ENCODE measurements around the gene REM1. TPM values are rescaled to one million over a fixed set of nuclear protein-coding genes. Genes with fewer than 3 reads are reported as not detected.

The REM1 gene
- total RNA-seq, 2 experiments from 2014 or later = not detected

DNA sequence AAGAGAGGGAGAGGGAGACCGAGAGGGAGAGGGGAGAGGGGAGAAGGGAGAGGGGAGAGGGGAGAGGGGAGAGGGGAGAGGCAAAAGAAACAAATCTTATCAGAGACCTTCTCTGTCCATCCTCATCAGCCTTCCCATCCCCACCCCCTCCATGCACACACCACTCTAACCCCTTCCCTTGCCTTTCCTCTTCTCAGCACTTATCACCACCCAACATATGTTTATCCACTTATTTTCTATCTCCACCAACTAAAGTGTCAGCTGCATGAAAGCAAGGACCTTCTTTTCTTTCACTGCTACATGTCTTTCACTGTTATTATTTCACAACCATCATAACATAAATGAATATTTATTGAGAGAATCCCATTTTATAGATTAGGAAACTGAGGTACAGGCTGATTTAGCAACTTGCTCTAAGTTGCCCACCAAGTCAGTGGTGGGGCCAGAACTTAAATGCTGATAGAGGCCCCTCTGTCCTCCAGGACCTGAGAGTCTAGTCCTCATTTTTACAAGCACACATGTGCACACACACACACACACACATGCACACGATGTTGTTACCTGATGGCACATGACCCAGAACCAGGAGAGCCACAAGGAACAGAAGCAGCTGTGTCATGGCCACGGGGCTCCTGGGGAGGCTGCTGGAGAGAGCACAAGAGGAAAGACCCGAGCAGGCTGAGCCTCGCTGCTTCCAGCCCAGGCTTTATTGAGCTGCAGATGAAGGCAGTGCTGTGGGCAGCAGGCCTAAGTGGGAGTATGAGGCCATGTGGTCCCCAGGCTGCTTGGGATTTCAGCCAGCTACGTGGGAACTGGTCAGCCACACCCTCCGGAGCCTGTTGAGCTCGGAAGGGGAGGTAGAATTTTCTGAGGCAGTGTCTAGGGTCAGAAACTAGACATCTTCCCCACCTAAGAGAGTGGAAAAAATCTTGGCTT is 2.4 kb upstream of the REM1 start:
- ATAC-seq = no peak
- ChIA-PET CTCF (interaction anchor here (2.6 kb wide), 1 partner anchor 30 kb away, joined by 7 read pairs; no protein-coding TSS in a partner anchor), POLR2A (no interaction called here)
- Mint-ChIP-seq H3K36me3 (ENCODE audit: low read depth) (no peaks in the 10 kb centered on the region), H3K4me3 (no peak overlapping the region), H3K27ac (no peak overlapping the region), H3K4me1 (ENCODE audit: low read depth) (peaks cover 3% of the 10 kb centered on the region), H3K9me3 (ENCODE audit: insufficient read depth) (no peaks in the 10 kb centered on the region), H3K27me3 (ENCODE audit: low read depth) (peaks cover 32% of the 10 kb centered on the region)
- no peak for DNase-seq

DNA sequence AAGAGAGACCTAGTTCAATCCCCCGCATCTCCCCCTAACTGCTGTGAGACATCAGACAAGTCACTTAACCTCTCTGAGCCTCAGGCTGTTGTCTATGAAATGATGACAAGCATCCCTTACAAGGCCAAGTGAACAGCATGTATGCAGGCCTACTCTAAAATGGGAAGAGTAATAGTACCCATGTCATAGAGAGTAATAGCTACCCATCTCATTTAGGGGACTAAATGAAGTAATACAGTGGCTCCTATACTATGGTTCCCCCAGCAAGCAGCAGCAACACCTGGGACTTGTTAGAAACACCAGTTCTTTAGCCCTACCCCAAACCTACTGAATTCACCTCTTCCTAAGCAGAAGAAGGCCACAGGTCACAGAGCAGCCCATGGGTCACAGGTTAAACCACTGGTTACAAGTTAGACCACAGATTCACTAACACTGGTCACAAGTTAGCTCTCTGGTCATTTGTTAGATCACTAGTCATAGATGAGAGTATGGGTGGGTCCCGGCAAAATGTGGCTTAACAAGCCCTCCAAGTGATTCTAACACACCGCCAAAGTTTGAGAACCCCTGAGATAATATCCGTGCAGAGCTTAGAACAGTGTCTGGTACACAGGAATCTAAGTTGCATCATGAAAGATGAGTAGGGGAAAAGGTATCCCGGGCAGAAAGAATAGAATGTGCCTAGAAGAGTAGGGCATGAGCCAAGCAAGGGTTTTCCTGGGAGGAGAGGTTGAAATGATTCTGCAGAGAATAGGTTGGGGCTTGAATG is 1.6 kb upstream of the REM1 start:
- H3K27me3 Mint-ChIP-seq (ENCODE audit: low read depth) = peaks cover 40% of the 10 kb centered on the region
- no peak overlapping the region for H3K27ac Mint-ChIP-seq
- POLR2A ChIA-PET = no interaction called here
- H3K4me1 Mint-ChIP-seq (ENCODE audit: low read depth) = peaks cover 3% of the 10 kb centered on the region
- no peak for DNase-seq
- no peaks in the 10 kb centered on the region for H3K9me3 Mint-ChIP-seq (ENCODE audit: insufficient read depth)
- no peak overlapping the region for H3K4me3 Mint-ChIP-seq
- H3K36me3 Mint-ChIP-seq (ENCODE audit: low read depth) = no peaks in the 10 kb centered on the region
- CTCF ChIA-PET = interaction anchor here (2.6 kb wide), 1 partner anchor 29 kb away, joined by 7 read pairs; no protein-coding TSS in a partner anchor
- no peak for ATAC-seq

DNA sequence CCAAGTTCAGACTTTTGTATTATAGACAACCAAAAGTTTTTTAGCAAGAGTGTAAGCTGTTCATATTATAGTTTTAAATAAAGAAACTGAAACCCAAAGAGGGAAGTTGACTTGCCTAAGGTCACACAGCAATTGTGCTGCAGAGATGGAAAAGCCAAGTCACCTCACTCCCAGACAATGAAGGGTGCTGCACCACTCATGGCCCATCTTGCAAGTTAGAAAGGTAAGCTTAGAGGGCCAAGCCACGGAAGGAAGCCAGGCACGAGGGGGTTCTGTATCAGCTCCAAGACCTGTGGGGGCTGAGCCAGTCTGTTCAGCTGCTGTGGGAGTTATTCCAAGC is 1.0 kb upstream of the REM1 start:
- POLR2A ChIA-PET = no interaction called here
- no peaks in the 10 kb centered on the region for H3K9me3 Mint-ChIP-seq (ENCODE audit: insufficient read depth)
- peaks cover 40% of the 10 kb centered on the region for H3K27me3 Mint-ChIP-seq (ENCODE audit: low read depth)
- peaks cover 3% of the 10 kb centered on the region for H3K4me1 Mint-ChIP-seq (ENCODE audit: low read depth)
- ATAC-seq (no peak), DNase-seq (no peak)
- H3K27ac Mint-ChIP-seq = no peak overlapping the region
- H3K36me3 Mint-ChIP-seq (ENCODE audit: low read depth) = no peaks in the 10 kb centered on the region
- CTCF ChIA-PET = interaction anchor here (2.6 kb wide), 1 partner anchor 29 kb away, joined by 7 read pairs; no protein-coding TSS in a partner anchor
- no peak overlapping the region for H3K4me3 Mint-ChIP-seq

DNA sequence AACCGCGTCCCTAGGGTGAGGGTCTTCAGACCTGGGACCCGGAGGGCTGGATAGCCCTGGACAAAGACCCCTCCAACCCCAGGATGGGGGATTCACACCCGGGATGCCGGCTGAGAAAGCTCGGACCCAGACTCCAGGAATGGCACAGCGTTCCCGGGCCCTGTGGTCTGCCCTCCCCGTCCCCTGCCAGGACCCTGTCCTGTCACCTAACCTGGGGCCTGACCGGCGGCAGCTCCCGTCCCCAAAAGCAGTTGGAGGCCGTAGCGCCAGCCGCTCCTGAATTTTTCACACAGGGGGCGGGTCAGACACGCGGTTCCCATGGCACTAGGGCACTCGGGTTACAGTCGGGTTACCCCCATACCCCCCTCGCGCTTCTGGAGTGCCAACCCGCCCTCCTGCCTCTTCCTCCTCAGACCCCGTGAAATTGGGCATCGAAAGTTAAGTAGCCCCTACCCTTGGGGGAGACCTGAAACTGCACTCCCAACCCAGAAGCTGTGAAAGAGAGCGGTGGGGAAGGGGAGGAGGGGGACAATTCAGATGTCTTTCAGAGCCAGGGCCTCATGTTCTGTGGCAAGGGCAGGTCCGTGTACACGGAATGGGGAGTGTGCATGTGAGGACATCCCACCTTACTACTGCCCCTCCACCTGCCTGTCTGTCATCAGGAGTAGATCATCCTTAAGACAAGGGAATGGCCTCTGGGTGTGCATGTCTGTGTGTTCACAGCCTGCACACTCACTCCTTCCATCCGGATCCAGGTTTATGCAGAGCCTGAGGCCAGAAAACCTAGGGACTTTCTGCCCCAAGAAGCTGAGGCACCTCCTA is 595 bp downstream of the REM1 start:
- H3K4me3 Mint-ChIP-seq = no peak overlapping the region
- no peaks in the 10 kb centered on the region for H3K9me3 Mint-ChIP-seq (ENCODE audit: insufficient read depth)
- POLR2A ChIA-PET = no interaction called here
- H3K27ac Mint-ChIP-seq = no peak overlapping the region
- H3K36me3 Mint-ChIP-seq (ENCODE audit: low read depth) = no peaks in the 10 kb centered on the region
- H3K4me1 Mint-ChIP-seq (ENCODE audit: low read depth) = peaks cover 3% of the 10 kb centered on the region
- DNase-seq (no peak), ATAC-seq (no peak)
- CTCF ChIA-PET = no interaction called here
- H3K27me3 Mint-ChIP-seq (ENCODE audit: low read depth) = peaks cover 40% of the 10 kb centered on the region

DNA sequence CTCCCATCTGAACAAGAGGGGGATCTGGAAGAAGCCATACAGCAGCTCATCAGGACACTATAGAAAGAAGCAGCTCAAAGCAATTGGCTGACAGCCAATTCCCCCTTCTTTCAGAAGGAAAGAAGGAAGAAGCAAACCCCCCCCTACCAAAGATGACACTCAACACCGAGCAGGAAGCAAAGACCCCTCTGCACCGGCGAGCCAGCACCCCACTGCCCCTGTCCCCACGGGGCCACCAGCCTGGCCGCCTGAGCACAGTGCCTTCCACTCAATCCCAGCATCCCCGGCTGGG is 1.2 kb downstream of the REM1 start:
- no peak for ATAC-seq
- Mint-ChIP-seq H3K27ac (no peak overlapping the region), H3K27me3 (ENCODE audit: low read depth) (peaks cover 42% of the 10 kb centered on the region), H3K4me3 (no peak overlapping the region), H3K9me3 (ENCODE audit: insufficient read depth) (no peaks in the 10 kb centered on the region), H3K4me1 (ENCODE audit: low read depth) (peaks cover 3% of the 10 kb centered on the region), H3K36me3 (ENCODE audit: low read depth) (no peaks in the 10 kb centered on the region)
- ChIA-PET CTCF (no interaction called here), POLR2A (no interaction called here)
- no peak for DNase-seq

DNA sequence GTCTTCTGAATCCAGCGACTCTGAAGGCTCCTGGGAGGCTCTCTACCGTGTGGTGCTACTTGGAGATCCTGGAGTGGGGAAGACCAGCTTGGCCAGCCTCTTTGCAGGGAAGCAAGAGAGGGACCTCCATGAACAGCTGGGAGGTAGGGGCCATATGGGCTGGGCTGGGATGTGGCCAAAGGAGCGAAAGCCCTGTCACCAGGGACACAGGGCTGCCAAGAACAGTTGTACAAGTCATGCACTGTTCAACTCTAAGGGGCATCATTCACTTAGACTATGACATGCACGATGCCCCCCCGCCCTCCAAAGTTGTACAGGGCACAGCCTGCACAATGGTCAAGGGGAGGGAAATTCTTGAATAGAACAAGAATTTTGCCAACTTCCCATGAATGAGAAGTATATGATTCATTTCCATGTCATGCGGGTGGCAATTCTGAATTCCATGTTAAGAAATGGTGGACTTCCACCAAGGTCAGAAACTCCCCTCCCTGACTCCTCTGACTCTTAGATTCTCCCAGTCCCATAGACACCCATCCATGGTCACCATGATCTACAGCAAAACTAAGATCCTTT is 1.6 kb downstream of the REM1 start:
- Mint-ChIP-seq H3K9me3 (ENCODE audit: insufficient read depth) (no peaks in the 10 kb centered on the region), H3K27me3 (ENCODE audit: low read depth) (peaks cover 45% of the 10 kb centered on the region), H3K4me1 (ENCODE audit: low read depth) (peaks cover 3% of the 10 kb centered on the region), H3K4me3 (no peak overlapping the region), H3K27ac (no peak overlapping the region), H3K36me3 (ENCODE audit: low read depth) (no peaks in the 10 kb centered on the region)
- ATAC-seq (no peak), DNase-seq (no peak)
- ChIA-PET POLR2A (no interaction called here), CTCF (no interaction called here)

DNA sequence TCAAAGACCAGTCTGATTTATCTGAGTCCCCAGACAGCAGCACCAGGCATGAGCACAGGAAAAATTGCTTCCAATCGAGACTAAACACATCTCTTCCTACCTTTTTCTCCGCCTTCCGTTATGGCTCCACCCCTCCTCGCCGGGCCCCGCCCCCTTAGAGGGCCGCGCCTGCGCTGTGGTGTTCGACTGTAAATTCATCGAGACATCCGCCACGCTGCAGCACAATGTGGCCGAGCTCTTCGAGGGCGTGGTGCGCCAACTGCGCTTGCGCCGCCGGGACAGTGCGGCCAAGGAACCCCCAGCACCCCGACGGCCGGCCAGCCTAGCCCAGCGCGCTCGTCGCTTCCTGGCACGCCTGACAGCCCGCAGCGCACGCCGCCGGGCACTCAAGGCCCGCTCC is 8.9 kb downstream of the REM1 start:
- Mint-ChIP-seq H3K9me3 (ENCODE audit: insufficient read depth) (no peaks in the 10 kb centered on the region), H3K27me3 (ENCODE audit: low read depth) (peaks cover 31% of the 10 kb centered on the region), H3K4me1 (ENCODE audit: low read depth) (no peaks in the 10 kb centered on the region), H3K27ac (no peak overlapping the region), H3K36me3 (ENCODE audit: low read depth) (no peaks in the 10 kb centered on the region), H3K4me3 (no peak overlapping the region)
- ATAC-seq (no peak), DNase-seq (no peak)
- POLR2A ChIA-PET = no interaction called here
- CTCF ChIA-PET = no interaction called here

DNA sequence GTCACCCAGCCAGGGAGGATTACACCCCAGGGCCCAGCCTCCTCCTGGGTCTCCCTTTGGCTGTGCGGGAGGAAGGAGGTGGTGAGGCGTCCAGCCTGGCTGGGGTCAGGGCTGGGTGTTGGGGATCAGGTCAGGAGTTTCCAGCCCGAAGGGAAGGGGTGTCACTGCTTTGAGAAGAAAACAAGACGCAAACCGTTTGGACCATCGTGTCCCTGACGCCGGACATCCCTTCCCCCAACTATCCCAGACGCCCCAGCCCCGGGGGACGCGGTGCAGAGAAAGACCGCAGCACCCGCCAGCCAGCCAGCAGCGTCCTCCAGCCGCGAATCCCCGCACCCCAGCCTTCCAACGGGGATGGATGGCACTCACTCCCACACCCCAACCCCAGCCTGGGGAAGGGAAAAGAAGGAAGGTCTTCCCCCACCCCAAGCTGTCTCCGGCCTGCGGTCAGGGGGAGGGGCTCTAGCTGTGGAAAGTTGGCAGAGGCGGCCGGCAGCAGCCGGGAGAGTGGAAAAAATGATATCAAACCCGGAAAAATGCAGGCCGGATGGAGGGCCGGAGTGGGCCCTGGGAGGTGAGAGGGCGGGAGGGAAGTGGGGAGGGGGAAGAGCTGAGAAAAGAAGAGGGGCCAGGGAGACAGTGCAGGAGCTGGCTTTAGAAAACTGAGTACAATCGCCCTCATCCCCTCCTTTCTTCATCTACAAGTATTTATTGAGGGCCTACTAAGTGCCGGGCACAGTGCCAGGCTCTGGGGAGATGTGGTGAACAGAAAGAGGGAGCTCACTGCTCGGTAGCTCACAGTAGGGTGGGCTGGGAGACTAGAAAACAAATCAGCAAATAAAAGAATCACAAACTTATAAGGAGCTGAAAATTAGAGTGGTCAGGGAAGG is 10.6 kb downstream of the REM1 start:
- Mint-ChIP-seq H3K27ac (no peak overlapping the region), H3K4me3 (no peak overlapping the region), H3K9me3 (ENCODE audit: insufficient read depth) (no peaks in the 10 kb centered on the region), H3K36me3 (ENCODE audit: low read depth) (no peaks in the 10 kb centered on the region), H3K4me1 (ENCODE audit: low read depth) (no peaks in the 10 kb centered on the region), H3K27me3 (ENCODE audit: low read depth) (peaks cover 31% of the 10 kb centered on the region)
- no peak for ATAC-seq
- CTCF ChIA-PET = interaction anchor here (5.2 kb wide), 1 partner anchor 17 kb away, joined by 32 read pairs; no protein-coding TSS in a partner anchor
- POLR2A ChIA-PET = no interaction called here
- DNase-seq = no peak

DNA sequence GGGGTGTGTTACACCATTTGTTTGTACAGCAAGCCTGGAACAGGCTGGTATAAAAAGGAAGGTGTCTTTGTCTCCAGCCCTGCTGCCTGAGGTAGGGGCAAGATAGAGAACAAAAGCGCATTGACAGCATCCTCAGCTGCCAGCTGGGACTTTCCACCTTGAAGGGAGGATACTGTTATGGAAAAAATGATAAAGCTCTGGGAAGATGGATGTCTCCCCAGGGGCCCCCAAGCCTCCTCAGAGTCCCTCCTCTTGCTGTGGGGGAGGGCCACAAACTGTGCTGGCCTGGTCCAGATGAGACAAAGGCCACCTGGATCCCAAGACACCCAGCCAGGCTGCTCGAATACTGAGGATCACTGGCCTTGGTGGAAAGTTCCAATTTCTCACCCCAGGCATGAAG is 13.0 kb downstream of the REM1 start:
- H3K9me3 Mint-ChIP-seq (ENCODE audit: insufficient read depth) = no peaks in the 10 kb centered on the region
- no peak overlapping the region for H3K4me3 Mint-ChIP-seq
- no peak overlapping the region for H3K27ac Mint-ChIP-seq
- H3K36me3 Mint-ChIP-seq (ENCODE audit: low read depth) = no peaks in the 10 kb centered on the region
- ChIA-PET POLR2A (no interaction called here), CTCF (interaction anchor here (1.2 to 5.2 kb wide), 2 partner anchors 14 to 27 kb away, joined by 4 to 32 read pairs; no protein-coding TSS in a partner anchor)
- DNase-seq (no peak), ATAC-seq (no peak)
- peaks cover 23% of the 10 kb centered on the region for H3K27me3 Mint-ChIP-seq (ENCODE audit: low read depth)
- H3K4me1 Mint-ChIP-seq (ENCODE audit: low read depth) = no peaks in the 10 kb centered on the region

DNA sequence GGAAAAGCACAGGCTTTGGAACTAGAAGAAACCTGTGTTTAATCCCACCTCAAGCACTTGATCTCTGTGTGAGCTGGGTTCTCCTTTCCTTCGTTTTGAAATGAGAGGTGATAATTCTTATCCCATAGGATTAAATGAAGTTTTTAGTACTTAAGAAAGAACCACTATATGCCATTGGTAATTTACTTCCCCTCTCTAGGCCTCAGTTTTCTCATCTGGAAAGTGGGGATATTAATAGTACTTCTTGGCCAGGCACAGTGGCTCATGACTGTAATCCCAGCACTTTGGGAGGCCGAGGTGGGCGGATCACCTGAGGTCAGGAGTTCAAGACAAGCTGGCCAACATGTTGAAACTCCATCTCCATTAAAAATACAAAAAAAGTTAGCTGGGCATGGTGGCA is 14.1 kb downstream of the REM1 start:
- no peak overlapping the region for H3K27ac Mint-ChIP-seq
- H3K4me1 Mint-ChIP-seq (ENCODE audit: low read depth) = no peaks in the 10 kb centered on the region
- ChIA-PET POLR2A (no interaction called here), CTCF (interaction anchor here (1.2 to 5.2 kb wide), 2 partner anchors 13 to 28 kb away, joined by 4 to 32 read pairs; no protein-coding TSS in a partner anchor)
- H3K4me3 Mint-ChIP-seq = no peak overlapping the region
- H3K36me3 Mint-ChIP-seq (ENCODE audit: low read depth) = no peaks in the 10 kb centered on the region
- ATAC-seq = no peak
- H3K27me3 Mint-ChIP-seq (ENCODE audit: low read depth) = peaks cover 25% of the 10 kb centered on the region
- no peaks in the 10 kb centered on the region for H3K9me3 Mint-ChIP-seq (ENCODE audit: insufficient read depth)
- DNase-seq = no peak

DNA sequence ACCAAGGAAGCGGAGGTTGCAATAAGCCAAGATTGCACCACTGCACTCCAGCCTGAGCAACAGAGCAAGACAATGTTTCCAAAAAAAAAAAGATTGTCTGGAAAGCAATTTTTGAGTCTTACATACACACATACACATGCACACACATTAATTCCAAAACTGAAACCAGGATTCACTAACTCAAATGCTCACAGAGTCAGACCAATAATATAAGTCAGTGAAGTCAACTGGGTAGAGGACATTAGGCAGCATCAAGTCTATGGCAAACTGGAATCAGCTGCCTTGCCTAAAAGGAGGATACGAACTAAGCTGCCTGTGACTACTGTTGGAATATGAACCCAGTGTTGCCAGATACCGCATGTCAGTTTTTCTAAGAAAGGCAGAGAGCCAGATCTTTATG is 15.7 kb downstream of the REM1 start:
- no peaks in the 10 kb centered on the region for H3K9me3 Mint-ChIP-seq (ENCODE audit: insufficient read depth)
- DNase-seq (no peak), ATAC-seq (no peak)
- no peaks in the 10 kb centered on the region for H3K4me1 Mint-ChIP-seq (ENCODE audit: low read depth)
- H3K36me3 Mint-ChIP-seq (ENCODE audit: low read depth) = no peaks in the 10 kb centered on the region
- H3K27me3 Mint-ChIP-seq (ENCODE audit: low read depth) = peaks cover 24% of the 10 kb centered on the region
- POLR2A ChIA-PET = no interaction called here
- CTCF ChIA-PET = interaction anchor here (1.9 kb wide), 1 partner anchor 12 kb away, joined by 10 read pairs; no protein-coding TSS in a partner anchor
- H3K4me3 Mint-ChIP-seq = no peak overlapping the region
- no peak overlapping the region for H3K27ac Mint-ChIP-seq

Measured in activated CD8-positive, alpha-beta T cell treated with anti-CD3 and anti-CD28 coated beads, Interleukin-2, amount 10 ng/mL, durations not matched to agents 7 days and 5 days (primary cell).